ENCODE data around the gene SEMA5A.

- no peak for TF ChIP-seq CTCF (IDR thresholded peaks at IDR 0.05; ENCODE audit: low read length)
- TF ChIP-seq EZH2 (optimal IDR thresholded peaks at IDR 0.05; ENCODE audit: low read depth, low read length), result no peak
- TF ChIP-seq EZH2phosphoT487 (IDR thresholded peaks at IDR 0.05; ENCODE audit: low read length), result no peak
Observed at GRCh38 chr5:9582406-9582805, 36.5 kb upstream of the SEMA5A start.

All from MM.1S (cell line).